ENCODE data around the gene ODF2.
A peak's percentile ranks its signal among the peaks of the same experiment; 100 is the strongest.
"Not testable (repeated sequence)": the region's sequence is repeated elsewhere in the genome, so short reads cannot be mapped to it uniquely, and the experiment has no call there.

ODF2 gene

DNA sequence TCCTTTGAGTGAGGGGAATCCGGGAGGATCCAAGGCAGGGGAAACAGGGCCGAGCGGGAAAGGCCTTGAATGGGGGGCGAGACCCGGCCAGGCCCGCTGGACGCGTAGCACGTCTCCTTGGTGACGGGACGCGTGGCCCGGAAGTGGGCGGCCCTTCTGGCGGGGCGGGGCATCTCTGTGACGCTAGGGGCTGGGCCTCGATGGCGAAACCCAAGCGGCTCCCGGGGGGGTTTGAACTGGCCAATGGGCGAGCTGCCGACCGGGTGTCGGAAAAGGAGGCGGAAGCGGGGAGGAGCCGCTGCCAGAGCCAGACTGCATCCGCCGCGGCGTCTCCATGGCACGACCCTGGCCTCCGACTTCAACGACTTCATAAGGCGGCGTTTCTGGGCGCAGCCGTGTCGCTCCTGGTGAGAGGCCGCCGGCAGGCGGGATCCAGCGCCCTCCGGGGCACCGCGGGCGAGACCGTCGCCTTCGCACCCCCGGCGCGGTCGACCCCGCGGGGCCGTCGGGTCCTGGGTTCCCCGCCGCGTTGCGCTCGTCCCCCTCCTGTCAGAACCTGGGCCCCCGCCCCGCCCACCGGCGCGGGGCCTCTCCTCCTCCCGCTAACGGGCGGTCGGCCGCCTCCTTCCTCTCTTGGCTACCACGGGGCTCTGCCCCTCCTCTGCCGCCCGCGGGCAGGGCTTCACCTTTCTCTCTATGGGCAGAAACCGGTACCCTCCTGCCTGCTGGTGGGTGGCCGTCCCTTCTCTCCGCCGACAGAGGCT is at the start of gene ODF2:
TSS of gene ODF2 (plus strand) at position 158 of the 764 bp plus-strand sequence. CDS start at position 244, 86 bp downstream.
- peak; percentile 74 for DNase-seq

- no peak for DNase-seq
Measured at GRCh38 chr9:128406848-128407391, 48.9 kb upstream of the ODF2 start.

DNA sequence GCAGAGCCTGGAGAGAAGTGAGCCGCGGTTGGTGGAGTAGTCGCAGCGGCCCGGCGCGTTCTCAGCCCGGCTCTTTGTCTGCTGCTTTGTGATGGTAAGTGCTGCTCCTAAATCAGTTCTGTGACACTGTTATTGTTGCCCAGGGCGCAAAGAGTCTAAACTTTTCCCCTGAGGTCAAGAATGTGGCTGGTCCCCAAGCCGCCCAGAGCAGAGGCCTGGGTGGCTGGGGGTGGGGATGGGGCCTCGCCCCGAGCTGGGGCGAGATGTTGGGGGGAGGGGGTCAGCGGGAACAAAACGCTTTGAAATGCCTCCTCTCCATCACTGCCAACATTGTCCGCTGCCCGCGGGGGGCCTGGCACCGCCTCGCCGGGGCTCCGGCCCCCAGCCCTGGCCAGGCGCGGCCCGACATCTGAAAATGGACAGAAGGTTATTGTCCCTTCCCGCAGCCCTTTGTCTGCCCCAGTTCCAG is 46.8 kb upstream of the ODF2 start:
- DNase-seq: no peak

DNA sequence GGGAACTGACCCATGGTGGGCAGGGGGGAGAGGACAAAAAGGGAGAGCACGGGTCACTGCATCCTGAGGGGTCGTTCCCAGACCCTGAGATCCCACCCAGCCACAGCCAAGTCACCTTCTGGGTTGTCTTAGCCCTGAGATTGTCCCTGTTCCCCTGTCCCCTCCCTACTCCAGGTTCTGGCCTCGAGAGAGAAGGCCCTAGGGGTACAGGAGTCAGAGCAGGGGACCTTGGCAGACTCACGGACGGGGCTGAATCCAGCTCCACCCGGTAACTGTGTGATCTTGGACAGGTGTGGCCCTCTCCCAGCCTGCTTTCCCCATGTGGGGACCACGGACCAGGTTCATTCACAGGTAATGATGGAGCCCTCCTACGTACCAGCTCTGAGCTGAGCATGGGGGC is 46.4 kb upstream of the ODF2 start:
- DNase-seq: no peak

DNA sequence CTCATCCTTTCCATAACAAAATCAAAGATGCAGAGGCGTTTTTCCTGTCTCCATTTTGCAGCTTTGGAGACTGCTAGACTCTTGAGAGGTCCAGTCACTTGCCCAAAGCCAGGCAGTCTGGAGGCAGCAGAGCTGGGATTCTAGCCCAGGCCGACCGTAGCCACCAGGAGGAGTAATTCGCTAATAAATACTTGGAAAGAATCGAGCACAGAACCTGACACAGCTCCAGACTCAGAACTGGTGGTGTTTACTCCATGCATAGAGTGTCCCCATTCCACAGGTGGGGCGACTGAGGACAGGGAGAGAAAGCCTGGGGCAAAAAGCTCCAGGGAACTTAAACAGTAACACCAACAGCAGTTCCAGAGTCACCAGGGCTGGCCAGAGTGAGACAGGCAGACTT is 45.8 kb upstream of the ODF2 start:
- no peak for DNase-seq

GRCh38 chr9:128411364-128412119 is 44.3 kb upstream of the ODF2 start:
- DNase-seq: no peak

DNA sequence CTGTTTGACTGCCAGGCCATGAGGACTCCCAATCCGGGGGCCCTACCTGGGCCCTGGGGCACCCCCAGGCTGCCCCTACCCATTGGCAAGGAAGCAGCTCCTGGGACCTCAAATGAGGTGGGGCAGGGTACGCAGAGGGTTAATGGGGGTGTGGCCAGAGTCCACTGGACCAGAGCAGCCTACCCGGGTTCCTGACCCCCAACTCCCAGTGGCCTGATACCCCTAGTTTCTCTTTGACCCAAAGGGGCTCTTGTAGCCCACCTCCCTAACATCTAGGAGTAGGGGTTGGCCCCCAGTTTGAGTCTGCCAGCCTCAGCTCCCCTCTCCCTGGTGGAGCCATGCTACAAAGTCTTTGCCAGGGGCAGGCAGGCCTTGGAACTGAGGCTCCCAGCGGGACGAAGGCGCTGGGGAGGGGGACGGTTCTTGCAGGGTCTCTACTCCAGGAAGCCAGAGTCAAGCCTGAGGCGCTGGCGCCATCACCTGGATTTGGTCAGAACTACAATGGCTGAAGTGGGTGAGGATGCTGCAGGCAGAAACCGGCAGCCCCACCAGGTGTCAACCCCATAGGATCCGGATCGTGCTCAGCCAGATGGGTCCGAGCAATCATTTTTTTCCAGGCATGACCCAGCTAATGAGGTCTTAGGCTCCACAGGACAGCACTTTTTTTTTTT is 43.6 kb upstream of the ODF2 start:
- peak; percentile 20 for DNase-seq

DNA sequence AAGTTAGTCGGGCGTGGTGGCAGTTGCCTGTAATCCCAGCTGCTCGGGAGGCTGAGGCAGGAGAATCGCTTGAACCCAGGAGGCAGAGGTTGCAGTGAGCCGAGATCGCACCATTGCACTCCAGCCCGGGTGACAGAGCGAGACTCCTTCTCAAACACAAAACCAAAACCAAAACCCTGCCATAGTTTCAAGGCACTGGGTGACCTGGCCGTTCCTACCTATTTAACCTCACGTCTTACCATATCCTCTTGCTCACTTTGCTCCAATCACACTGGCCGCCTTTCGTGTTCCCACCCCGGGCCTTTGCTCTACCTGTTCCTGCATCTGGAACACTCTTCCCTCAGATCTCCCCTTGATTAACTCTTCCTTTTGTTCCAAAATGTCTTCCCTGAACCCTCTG is 42.1 kb upstream of the ODF2 start:
- DNase-seq: not testable (repeated sequence)

DNA sequence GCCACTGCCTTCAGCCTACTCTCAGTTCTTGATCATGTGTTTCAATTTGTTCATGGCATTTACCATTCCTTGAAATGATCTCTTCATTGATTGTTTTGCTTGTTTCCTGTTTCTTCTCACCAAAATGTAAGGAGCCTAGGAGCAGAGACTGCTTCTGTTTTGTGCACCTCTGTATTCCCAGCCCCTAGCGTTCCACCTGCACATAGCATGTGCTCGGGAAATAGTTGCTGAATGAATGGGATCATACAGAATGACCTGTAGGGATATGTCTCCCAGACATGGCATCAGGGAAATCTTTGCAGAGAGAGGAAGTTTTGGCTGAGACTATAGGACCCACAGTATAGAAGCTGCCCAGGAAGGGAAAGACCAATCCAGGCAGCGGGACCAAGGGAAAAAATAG is 41.3 kb upstream of the ODF2 start:
- DNase-seq: no peak

GRCh38 chr9:128415281-128415680 is 40.5 kb upstream of the ODF2 start:
- DNase-seq: no peak

DNA sequence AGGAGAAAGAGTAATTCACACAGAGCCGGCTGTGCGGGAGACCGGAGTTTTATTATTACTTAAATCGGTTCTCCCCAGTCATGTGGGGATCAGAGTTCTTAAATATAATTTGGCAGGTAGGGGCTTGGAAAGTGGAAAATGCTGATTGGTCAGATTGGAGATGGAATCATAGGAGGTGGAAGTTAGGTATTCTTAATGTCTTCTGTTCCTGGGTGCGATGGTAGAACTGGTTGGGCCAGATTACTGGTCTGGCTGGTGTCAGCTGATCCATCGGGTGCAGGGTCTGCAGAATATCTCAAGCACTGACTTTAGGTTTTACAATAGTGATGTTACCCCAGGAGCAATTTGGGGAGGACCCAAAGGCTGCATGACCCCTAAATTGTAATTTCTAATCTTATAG is 39.8 kb upstream of the ODF2 start:
- DNase-seq: peak; percentile 48

- DNase-seq: no peak
Measured at GRCh38 chr9:128416432-128417019, 39.3 kb upstream of the ODF2 start.

- DNase-seq: no peak
Measured at GRCh38 chr9:128419061-128419925, 36.5 kb upstream of the ODF2 start.

- DNase-seq: peak; percentile 2
Measured at GRCh38 chr9:128420060-128420650, 35.7 kb upstream of the ODF2 start.

- DNase-seq: no peak
Measured at GRCh38 chr9:128420651-128421481, 34.9 kb upstream of the ODF2 start, which contains the start of gene CERCAM. CERCAM (plus strand) TSS chr9:128420857; CDS start chr9:128420878, 21 bp downstream.

- DNase-seq: no peak
Measured at GRCh38 chr9:128421482-128421996, 34.3 kb upstream of the ODF2 start.

GRCh38 chr9:128422022-128422782 is 33.6 kb upstream of the ODF2 start:
- not testable (repeated sequence) for DNase-seq

DNA sequence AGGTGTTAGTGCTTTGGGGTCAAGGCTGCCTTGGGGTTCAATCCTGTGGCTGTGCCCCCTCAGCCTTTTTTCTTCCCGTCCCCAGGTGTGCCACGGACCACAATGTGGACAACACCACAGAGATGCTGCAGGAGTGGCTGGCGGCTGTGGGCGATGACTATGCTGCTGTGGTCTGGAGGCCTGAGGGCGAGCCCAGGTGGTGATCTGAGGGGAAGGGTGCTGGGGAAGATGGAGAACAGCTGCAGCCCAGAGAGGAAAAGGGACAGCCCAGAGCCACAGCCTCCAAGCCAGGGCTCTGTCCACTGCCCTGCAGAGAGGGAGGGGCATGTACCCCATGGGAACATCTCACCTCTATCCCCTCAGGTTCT is 33.0 kb upstream of the ODF2 start:
- no peak for DNase-seq

- DNase-seq: not testable (repeated sequence)
Measured at GRCh38 chr9:128423356-128423755, 32.5 kb upstream of the ODF2 start.

All from NCI-H526 treated with DMSO at 0.1 percent for 48 hours (cell line).